ENCODE measurements around the gene ZBTB7B. TPM values are rescaled to one million over a fixed set of nuclear protein-coding genes. Genes with fewer than 3 reads are reported as not detected.
A peak's percentile ranks its signal among the peaks of the same experiment; 100 is the strongest.

Gene ZBTB7B
- total and polyA plus RNA-seq, 2 donors (not counting 1 experiment from before 2014, with no cell fraction given), result 55.7 to 67.3 TPM

GRCh38 chr1:154958036-154958435 is 44.6 kb upstream of the ZBTB7B start:
- no peaks in the 10 kb centered on the region for H3K27me3 Mint-ChIP-seq
- H3K4me3 ChIP-seq (ENCODE audit: control extremely low read depth in 1 of 5, extremely low read depth in 1 of 5, insufficient read depth in 1 of 5, low read depth in 2 of 5, low read length in 4 of 5), result no peak overlapping the region
- no peak overlapping the region for H3K27ac ChIP-seq (ENCODE audit: low read length in 2 of 2)
- WGBS (ENCODE audit: insufficient coverage), result no CpG with 5 or more reads among the region's 2 CpGs
- H3K4me3 Mint-ChIP-seq, result no peak overlapping the region
- H3K4me2 ChIP-seq (replicated peaks; ENCODE audit: low read depth, low read length, poor library complexity, severe bottlenecking), result no peak overlapping the region
- DNase-seq (no peak), ATAC-seq (ENCODE audit: low read depth) (no peak)
- H3K4me1 Mint-ChIP-seq, result peaks cover 63% of the 10 kb centered on the region
- TF ChIP-seq CTCF (IDR thresholded peaks at IDR 0.05), result no peak
- no peak for TF ChIP-seq EZH2 (IDR thresholded peaks at IDR 0.05; ENCODE audit: borderline replicate concordance, insufficient read depth, low read depth, low read length, poor library complexity, severe bottlenecking)
- H3K9ac ChIP-seq (ENCODE audit: low read length), result no peak overlapping the region
- H3K36me3 ChIP-seq (replicated peaks in 1 of 2; ENCODE audit: control extremely low read depth in 1 of 2, control insufficient read depth in 1 of 2, extremely low read depth in 1 of 2, insufficient read depth in 2 of 2, low read length in 1 of 2), result peaks cover 0 to 23% of the 10 kb centered on the region in 2 experiments
- peaks cover 49% of the 10 kb centered on the region for H4K20me1 ChIP-seq (ENCODE audit: control insufficient read depth, insufficient read depth, low read length, poor library complexity, severe bottlenecking)
- CTCF ChIA-PET, result interaction anchor here (1.3 to 1.6 kb wide), 2 partner anchors 25 to 61 kb away, joined by 3 to 4 read pairs; partner anchors contain the start of gene FLAD1
- H3K27ac Mint-ChIP-seq, result peak overlapping the region; percentile 46
- H3K9me3 Mint-ChIP-seq (ENCODE audit: insufficient read depth), result no peaks in the 10 kb centered on the region
- H3K79me2 ChIP-seq (ENCODE audit: control insufficient read depth, insufficient read depth, low read length), result peaks cover 80% of the 10 kb centered on the region
- POLR2A ChIA-PET, result no interaction called here
- intact Hi-C loops (cut with micrococcal nuclease), result loop anchor here (5.0 kb wide), 1 partner anchor 351 kb away; the partner anchor contains the start of gene ADAR
- H3K27me3 ChIP-seq (replicated peaks in 1 of 4; ENCODE audit: control extremely low read depth in 1 of 4, control insufficient read depth in 3 of 4, insufficient read depth in 4 of 4, low read length in 3 of 4), result no peaks in the 10 kb centered on the region
- peaks cover 50 to 58% of the 10 kb centered on the region in 2 donors for H3K4me1 ChIP-seq (ENCODE audit: control insufficient read depth in 2 of 2, insufficient read depth in 2 of 2, low read length in 2 of 2)
- H3K9me3 ChIP-seq (ENCODE audit: control extremely low read depth in 1 of 3, control insufficient read depth in 2 of 3, insufficient read depth in 1 of 3, low read length in 2 of 3), result no peaks in the 10 kb centered on the region
- no peak overlapping the region for H2AFZ ChIP-seq (ENCODE audit: insufficient read depth, low read depth, low read length, poor library complexity, severe bottlenecking)

- Mint-ChIP-seq H3K27ac (peak overlapping the region; percentile 46), H3K4me3 (no peak overlapping the region), H3K9me3 (ENCODE audit: insufficient read depth) (no peaks in the 10 kb centered on the region), H3K4me1 (peaks cover 55% of the 10 kb centered on the region), H3K27me3 (no peaks in the 10 kb centered on the region)
- WGBS (ENCODE audit: insufficient coverage), result 97% methylated on average over 15 of the region's 16 CpGs
- ChIA-PET POLR2A (no interaction called here), CTCF (interaction anchor here (0.7 to 6.5 kb wide), 5 partner anchors 13 to 60 kb away, joined by 3 to 38 read pairs (median 3); partner anchors contain the start of genes CKS1B, FLAD1 and SHC1)
- Histone ChIP-seq H3K4me1 (ENCODE audit: control insufficient read depth in 2 of 2, insufficient read depth in 2 of 2, low read length in 2 of 2) (peaks cover 43 to 58% of the 10 kb centered on the region in 2 donors), H3K79me2 (ENCODE audit: control insufficient read depth, insufficient read depth, low read length) (peaks cover 77% of the 10 kb centered on the region), H3K9ac (ENCODE audit: low read length) (no peak overlapping the region), H3K4me2 (replicated peaks; ENCODE audit: low read depth, low read length, poor library complexity, severe bottlenecking) (no peak overlapping the region), H2AFZ (ENCODE audit: insufficient read depth, low read depth, low read length, poor library complexity, severe bottlenecking) (no peak overlapping the region), H3K27ac (ENCODE audit: low read length in 2 of 2) (no peak overlapping the region), H3K4me3 (ENCODE audit: control extremely low read depth in 1 of 5, extremely low read depth in 1 of 5, insufficient read depth in 1 of 5, low read depth in 2 of 5, low read length in 4 of 5) (no peak overlapping the region), H3K36me3 (replicated peaks in 1 of 2; ENCODE audit: control extremely low read depth in 1 of 2, control insufficient read depth in 1 of 2, extremely low read depth in 1 of 2, insufficient read depth in 2 of 2, low read length in 1 of 2) (peaks cover 0 to 28% of the 10 kb centered on the region in 2 experiments), H4K20me1 (ENCODE audit: control insufficient read depth, insufficient read depth, low read length, poor library complexity, severe bottlenecking) (peaks cover 41% of the 10 kb centered on the region), H3K9me3 (ENCODE audit: control extremely low read depth in 1 of 3, control insufficient read depth in 2 of 3, insufficient read depth in 1 of 3, low read length in 2 of 3) (no peaks in the 10 kb centered on the region), H3K27me3 (replicated peaks in 1 of 4; ENCODE audit: control extremely low read depth in 1 of 4, control insufficient read depth in 3 of 4, insufficient read depth in 4 of 4, low read length in 3 of 4) (no peaks in the 10 kb centered on the region)
- TF ChIP-seq EZH2 (IDR thresholded peaks at IDR 0.05; ENCODE audit: borderline replicate concordance, insufficient read depth, low read depth, low read length, poor library complexity, severe bottlenecking) (no peak), CTCF (IDR thresholded peaks at IDR 0.05) (no peak)
- no peak for DNase-seq
- ATAC-seq (ENCODE audit: low read depth), result no peak
- intact Hi-C loops (cut with micrococcal nuclease), result loop anchor here (5.0 kb wide), 1 partner anchor 352 kb away; the partner anchor contains the start of gene ADAR
Observed at GRCh38 chr1:154958681-154959425, 43.7 kb upstream of the ZBTB7B start.
